SH-SY5Y (cell line): Measurements from ENCODE around the gene CFAP99.

ENCODE experiments used
- GATA2 ChIP-seq: IDR thresholded peaks from 2 replicates; pipeline ENCODE4 v1.6.1; 2011; ENCODE audit warnings: mild to moderate bottlenecking, low read depth, low read length
- GATA3 ChIP-seq: IDR thresholded peaks from 2 replicates; pipeline ENCODE4 v1.6.1; 2011; ENCODE audit warnings: low read depth, mild to moderate bottlenecking, low read length, moderate library complexity

DNA sequence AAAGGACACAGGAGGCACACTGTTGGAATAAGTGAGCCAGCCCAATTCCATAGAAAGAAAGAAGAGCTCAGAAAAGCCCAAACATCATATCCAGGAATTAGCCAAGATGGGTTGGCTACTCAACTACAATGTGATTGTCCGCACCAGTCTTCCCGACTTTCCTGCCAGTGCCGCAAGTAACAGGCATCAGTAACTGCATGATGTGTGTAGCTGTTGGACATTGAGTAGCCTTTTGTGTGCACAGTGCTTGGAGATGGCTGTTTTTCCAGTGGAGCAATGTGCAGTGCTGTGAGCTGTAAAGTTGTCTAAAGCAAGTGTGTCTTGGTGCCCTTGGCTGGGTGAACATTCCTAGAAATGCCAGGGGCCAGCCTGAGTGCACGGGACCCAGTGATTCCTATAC lies 88.5 kb downstream of the CFAP99 start:
- no peak for TF ChIP-seq GATA2
- TF ChIP-seq GATA3, result no peak
